T-helper 22 cell (primary cell): ENCODE data around the gene CIRBP.

Source experiments
- DNase-seq: peaks from one replicate; pipeline ENCODE4 v3.0.0-alpha.2; 2020; ENCODE audit warnings: low read depth

Gene CIRBP

DNA sequence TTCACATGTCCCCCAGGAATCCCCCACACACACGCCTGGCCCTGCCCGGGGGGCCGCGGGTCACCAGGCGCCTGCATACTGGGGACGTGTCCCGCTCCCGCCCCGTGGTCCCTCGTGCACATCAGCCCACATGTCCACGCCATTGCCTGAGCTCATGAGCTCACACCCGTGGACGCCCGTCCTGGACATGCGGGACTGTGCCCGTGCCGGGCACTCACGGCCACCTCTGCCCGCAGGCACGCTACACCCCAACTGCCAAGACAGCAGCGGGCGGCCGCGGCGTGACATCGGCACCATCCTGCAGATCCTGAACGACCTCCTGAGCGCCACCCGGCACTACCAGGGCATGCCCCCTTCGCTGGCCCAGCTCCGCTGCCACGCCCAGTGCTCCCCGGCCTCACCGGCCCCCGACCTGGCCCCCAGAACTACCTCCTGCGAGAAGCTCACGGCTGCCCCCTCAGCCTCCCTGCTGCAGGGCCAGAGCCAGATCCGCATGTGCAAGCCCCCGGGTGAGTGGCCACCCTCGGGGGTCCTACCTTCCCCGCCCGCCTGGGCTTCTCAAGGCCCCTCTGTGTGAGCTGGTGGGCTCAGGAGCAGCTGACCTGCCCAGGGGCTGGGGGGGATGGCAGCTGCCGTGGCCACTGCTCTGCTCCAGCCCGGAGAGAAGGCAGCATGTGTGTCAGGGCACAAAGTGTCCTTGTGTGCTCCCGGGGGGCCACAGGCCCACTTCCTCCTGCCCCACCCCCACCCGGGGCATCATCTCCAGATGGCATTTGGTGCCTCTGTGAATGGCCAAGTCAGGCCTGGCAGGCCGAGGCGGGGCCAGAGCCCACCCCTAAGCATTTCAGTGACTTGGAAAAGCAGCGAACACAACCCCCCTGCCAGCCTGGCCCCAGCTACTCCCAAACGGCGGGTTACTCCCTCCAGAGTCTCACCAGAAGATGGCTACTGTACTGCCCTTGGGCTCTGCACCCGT, 13.7 kb upstream of the CIRBP start:
- no peak for DNase-seq

DNA sequence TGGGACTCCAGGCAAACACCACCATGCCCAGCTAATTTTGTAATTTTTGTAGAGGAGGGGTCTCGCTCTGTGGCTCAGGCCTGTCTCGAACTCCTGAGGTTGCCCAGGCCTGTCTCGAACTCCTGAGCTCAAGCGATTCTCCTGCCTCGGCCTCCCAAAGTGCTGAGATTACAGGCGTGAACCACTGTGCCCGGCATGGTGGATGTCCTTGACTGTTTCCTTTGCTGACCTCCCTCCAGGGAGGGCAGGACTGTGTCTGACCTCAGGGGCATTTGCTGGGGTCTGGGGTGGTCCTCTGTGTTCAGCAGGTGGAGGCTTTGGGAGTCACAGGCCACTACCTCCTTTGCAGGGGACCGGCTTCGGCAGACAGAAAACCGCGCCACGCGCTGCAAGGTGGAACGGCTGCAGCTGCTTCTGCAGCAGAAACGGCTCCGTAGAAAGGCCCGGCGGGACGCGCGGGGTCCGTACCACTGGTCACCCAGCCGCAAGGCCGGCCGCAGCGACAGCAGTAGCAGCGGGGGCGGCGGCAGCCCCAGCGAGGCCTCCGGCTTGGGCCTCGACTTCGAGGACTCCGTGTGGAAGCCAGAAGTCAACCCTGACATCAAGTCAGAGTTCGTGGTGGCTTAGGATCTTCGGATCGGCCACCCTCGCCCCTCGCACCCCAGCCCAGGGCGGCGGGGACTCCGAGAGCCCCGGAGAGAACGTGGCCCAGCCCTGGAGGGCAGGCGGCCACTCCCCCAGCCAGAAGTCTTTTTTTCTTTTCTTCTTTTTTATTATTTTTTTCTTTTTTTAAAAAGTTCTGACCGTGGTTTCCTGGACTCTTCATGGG, 12.3 kb upstream of the CIRBP start:
- no peak for DNase-seq

DNA sequence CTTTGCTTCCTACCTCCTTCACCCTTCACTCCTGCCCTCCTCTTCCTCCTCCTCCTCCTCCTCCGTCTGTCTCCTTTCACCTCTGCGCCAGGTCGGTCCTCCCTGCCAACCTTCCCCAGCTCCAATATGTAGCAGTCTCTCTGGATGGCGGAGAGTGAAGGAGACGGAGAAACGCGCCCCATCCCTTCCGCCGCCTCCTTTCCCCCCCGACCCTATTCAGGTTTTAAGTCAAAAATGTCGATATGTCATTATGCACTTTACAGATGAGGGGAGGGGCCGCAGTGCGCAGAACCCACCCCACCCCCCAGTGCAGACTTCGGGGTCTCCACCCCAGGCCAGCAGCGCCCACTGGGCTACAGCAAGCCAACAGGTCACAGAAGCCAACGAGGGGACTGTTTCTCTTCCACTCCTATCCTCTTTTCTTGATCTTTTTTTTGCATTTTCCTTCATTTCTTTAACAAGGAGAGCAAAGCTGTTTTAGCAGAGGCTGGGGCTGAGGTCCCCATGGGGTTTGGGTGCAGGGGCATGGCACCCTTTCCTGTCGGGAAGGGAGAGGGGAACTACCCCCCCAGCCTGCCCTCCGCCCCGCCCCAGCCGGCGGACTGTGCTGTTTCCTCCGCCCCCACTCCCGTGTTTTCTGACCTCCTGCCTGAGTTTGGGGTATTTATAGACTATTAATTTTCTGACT, 11.5 kb upstream of the CIRBP start:
- no peak for DNase-seq

DNA sequence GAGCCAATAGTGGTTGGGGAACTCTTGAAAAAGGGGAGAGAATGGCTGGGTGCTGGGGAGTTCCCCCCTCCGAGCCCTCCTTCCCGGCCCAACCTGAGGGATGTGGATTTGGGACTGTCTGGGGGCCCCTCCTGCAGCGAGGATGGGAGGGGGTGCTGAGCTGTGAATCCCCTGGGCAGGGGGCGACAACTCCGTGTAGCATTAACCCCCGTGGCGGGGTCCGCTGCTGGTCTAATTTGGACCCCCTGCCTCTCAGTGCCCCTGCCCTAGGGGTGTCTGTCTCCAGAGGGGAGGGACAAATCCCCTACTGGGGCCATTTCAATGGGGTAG, 11.0 kb upstream of the CIRBP start:
- DNase-seq, result no peak

DNA sequence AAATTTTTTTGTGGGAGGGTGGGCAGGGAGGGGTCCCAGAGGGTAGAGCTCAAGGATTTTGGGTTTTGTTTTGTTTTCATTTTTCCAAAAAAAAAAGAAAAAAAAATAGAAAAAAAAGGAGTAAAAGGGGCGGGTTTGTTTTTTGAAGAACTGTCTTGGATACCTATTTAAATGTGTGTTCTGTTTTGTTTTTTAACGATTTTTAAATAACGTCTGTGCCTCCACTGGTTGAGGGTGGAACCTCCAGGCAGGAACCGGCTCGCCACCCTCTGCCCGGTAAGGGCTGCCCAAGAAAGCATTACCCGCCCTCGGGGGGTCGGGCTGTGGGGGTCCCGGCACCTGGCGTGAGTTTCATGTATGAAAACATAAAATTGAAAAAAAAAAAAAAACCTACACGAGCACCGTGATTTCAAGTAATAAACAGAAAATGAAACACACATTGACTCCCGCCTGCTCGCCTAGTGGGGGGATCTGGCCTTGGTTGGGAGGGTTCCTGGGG, 10.4 kb upstream of the CIRBP start:
- DNase-seq, result no peak

DNA sequence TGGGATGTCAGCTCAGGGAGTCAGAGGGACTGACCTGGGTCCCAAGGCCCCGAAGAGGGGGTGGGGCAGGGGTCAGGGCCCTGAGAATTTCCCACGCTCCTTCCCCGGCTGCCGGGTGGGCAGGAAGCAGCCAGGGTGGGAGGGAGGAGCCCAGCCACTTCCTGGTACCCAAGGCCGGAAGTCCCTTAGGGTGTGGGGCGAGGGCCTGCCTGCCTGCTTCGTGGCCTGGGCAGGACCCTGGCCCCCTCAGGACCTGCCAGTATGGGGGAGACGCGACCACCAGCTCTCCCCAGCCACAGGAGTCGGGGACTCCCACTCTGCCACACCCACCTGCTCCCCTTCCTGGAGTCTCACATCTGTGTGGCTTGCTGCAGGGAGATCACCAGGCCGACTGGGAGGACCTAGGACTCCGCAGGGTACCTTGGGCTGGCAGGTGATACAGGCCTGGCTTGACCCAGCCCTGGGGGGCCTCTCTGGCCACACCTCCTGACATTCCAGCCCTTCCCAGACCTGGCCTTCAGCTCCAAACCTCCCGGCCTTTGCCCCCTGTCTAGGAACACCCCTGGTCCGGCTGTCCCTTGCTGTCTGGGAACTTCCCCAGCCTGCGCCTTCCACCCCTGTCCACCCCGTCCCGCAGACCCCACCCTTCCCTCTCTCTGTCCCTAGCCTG, 9.8 kb upstream of the CIRBP start:
- peak; percentile 62 for DNase-seq

DNA sequence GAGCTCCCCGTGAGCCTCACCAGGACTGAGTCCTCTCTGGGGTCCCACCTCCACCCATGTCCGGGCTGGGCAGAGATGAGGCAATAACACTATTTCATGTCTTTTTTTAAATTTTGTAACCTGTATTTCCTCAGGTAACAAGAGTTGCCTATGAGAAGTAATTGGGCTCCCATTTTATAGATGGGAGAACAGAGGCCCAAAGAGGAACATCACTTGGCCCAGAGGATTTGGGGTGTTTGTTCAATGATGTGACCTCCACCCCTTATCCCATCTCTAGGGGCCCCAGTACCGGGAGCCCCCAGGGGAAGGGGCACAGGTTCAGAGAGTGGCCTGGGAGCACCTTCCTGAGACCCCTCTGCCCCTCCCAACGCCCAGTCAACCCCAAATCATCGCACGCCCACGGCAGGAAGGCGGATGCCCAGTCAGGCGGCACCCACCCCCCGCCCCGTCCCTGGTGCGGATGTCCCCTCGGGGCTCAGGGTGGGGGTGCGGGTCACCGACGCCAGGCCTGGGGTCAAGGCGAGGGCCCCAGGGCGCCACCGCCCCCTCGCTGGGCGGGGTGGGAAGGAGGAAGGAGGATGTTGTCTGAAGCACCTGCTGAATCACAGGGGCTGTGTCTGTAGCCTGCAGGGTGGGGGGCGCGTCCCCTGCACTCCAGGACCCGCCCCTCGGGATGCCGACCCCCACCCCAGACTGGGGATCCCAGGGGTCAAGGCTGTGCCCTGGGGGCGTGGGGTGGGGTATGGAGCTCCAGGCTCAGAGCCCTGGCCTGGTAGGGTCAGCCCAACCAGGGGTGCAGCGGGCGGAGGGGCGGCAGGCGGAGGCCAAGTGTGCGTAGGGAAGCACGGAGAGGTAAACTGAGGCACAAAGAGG, 9.0 kb upstream of the CIRBP start:
- no peak for DNase-seq

DNA sequence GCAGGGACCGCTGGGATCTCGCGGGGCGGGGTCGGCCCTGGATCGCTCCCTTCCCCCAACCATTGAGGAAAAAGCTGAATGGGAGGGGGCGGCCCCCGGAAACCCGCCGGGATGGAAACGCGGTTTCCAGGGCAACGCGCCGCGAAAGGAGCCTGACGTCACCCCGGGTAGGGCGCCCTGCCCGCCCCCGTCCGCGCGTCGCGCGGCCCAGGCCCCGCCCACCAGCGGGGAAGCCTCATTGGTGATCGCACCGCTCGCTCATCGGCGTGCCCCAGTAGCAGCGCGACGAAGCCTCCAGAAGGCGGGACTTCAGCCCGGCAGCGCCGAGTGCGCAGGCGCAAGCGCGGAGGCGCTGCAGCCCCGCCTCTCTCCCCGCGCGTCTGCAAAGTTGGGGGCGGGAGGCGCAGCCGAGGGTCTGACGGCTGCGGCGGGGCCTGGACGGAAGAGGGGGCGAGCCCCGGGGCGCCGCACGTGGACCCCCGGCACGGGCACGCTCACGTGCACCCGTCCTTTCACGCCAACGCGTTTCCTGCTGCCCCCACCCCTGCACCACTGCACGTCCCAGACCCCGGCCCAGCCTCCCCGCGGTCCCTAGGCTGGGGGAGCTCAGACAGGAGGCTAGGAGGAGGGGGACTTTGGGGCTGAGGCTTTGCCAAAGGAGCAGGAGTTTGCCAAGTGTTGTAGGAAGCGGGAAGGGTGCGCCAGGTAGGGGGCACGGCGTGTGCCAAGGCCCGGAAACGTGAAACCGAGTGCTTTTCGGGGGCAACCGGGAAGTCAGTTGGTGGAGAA, 8.2 kb upstream of the CIRBP start:
- peak; percentile 95 for DNase-seq

DNA sequence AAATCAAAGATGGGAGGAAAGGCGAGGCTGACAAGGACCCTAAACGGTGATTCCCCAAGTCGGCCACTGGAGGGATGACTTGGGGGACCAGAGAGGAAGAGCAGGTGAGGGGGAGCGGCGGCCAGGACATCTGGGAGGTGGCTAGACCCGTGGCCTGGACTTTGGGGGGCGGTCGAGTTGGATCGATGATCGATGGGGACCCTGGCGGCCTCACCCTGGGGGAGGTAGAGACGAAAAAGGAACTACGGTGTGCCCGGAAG, 7.7 kb upstream of the CIRBP start:
- DNase-seq, result no peak

DNA sequence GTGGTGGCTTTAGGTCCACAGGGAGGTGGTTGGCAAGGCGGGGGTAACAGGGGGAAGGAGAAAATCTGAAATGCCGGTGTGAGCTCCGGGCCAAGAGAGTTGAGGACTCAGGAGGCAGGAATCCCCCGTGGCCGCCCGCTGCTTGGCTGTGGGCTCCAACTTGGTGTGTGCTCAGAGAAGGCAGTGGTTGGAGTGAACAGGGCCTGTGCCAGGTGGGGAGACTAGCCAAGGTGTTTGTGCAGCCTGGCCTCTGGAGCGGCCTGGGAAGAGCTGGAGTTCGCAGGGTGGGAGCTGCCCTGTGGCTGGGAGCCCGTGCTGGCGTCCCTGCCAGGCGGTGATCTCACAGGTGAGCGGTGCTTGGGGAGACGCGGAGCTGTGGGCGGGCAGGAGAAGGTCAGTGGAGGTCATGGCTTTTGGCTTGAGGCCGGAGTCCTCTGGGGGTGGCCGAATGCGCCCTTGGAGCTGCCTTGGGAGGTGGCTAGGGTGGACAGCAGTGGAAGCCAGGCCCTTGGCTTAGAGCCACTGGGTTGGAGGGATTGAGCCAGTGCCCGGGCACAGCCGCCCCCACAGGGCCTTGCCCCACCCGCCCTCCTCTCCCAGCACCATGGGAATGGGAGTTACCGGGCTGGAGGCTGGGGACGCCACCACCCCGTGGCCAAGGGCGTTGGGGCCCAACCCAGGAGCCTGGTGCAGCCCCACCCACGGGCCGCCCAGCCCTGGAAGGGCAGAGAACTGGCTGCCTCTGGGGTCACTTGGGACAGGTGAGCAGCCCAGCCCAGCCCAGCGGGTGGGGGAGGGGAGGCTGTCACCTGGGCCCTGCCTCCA, 7.1 kb upstream of the CIRBP start:
- peak; percentile 49 for DNase-seq

DNA sequence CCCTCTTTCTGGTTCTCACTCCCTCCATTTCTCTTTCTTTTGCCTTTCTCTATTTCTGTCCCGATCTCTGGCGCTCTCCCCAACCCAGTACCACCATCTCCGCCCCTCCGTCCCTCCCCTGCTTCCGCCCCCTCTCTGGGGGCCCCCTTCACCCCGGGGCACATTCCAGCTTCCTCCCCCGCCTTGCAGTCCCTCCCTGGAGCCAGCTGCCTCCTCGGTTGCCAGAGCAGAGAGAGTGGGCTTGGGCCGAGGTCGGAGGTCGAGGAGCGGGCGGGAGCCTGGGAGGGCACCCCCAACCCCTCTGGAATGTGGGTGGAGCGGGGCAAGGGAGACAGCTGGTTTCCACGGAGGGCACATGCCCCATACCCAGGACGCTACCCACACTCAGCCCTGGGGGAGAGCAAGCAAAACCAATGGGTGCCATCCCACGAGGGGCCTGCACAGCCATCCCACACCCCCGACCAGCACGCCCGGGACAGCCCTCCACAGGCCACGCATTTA, 6.5 kb upstream of the CIRBP start:
- DNase-seq, result no peak

DNA sequence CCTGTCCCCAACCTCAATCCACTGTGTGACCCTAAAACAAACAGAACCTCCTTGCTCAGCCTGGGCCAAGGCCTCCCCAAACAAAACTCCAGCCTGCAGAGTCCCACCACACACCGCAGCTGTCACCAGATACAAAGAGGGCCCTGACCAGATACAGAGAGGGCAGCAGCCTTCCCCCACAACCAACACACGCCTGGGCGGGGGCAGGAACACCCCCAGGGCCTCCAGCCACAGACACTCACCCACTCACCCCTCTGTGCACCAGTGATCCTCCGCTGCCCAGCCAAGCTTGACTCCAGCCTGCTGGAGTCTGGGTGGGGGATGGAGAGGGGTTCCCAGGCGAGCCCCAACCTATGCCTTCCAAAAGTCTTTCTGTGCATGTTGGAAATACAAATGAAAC, 5.9 kb upstream of the CIRBP start:
- DNase-seq, result no peak

DNA sequence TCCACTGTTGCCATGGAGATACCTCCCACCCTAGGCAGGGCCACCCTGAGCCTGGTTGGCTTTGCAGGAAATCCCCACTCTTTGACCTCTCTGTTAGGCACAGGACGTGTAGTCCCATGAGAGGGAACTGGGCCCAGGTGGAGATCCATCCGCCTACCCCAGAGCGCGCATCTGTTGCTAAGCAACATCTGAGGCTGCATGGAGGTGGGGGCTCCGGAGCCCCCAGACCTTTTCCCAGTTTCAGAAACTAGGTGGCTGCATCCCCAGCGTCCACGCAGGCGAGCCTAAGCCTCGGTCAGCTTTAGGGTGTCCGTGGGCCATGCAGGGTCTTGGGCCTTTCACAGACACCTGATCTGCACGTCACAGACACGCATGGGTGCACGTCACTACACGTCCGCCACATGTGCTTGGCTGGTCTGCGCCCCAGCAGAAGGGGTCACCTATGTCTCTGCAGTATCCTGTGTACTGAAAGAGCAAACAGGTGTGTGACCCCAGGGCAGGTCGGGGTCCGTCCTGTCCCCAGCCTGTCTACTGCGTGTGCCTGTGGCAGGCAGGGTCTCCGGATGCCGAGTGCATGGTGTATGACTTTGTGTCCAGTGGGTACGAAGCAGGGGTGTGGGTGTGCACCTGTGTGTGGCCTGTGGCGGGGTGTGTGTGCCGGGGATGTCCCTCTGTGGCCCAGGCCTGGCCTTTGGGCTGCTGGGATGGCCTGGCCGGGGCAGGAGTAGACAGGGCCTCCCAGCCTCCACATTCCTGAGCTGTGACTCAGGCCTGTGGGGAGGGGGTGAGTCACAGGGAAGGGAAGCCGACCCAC, 4.1 kb upstream of the CIRBP start:
- no peak for DNase-seq

DNA sequence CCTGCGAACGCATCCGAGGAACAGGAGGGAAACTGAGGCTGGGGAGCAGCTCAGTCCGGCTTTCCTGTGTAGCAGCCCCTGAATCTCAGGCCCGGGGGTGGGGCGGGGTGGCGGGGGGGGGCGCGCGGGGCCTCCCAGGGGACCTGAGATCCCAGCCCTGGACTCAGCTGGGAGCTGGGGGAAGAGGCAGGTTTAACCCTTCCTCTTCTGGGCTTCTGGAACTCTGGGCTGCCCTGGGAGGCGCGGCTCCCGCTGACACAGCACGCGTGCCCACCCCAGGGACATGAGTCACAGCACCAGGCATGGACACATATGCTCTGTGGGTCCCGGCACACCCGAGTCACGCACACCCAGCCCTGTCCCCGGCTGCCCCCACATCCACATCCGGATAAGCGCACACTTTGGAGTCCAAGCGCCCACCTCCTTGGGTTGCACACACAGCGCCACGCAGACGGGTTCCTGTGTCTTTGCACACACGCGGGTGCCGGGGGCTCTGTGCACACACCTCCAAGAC, 3.5 kb upstream of the CIRBP start:
- DNase-seq, result peak; percentile 30

DNA sequence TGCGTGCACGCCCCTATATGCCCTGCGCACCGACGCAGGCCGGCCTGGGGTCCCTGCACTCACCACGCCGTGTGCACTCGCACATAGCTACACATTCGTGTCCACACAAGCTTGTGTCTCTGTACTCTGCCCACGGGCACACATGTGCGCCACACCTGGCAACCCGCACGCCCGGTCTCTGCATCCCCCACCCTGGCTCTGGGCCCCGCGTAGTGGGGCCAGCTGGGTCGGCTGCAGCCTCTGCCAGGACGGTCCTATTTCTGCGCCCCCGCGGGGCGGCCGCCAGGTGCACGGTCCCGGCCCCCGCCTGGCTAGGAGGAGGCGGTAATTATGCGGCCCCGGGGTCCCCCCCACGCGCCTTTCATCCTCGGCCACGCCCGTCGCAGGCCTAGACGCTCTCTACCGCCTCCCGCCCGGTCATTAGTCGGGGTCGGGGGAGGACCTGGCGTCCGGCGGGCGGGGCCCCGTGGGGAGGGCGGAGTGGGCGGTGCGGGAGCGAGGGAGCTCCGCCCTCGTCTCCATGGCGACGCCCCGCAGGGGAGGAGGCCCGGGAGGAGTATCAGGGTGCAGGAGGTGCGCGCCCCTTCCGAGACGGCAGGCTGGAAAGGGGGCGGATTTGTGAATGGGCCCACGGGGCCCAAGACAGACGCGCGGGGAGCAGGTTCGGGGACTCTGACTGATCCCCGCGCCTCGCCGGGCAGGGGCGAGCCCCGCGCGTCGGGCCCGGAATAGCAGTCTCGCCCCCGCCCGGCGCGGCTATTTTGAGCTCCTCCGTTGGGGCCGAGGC, 2.8 kb upstream of the CIRBP start:
- peak; percentile 79 for DNase-seq

DNA sequence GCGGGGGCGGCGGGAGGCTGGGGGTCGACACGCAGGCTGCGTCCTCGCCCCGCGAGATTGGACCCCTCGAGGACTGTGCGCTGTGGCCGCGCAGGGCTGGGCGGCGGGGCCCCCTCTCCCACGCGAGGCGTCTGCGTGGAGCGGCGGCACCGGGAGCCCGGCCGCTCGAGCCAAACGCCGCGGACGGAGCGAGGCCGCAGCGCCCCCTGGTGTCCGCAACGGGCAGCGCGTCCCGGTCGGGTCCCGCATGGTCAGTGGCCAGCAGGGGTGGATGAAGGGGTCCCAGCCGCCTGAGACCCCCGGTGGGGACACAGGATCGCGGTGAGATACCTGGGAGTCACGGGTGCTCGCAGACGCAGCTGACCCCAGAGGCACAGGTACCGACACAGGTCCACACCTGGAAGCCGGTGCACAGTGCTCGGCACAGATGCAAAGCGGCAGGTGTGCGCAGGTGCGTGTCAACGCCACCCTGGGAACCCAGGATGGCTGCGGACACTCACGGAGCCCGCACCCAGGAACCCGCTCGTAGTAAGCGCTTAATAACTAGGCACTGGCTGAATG, 2.1 kb upstream of the CIRBP start:
- DNase-seq, result peak; percentile 36
